Fibroblast of skin of right quadriceps (primary cell): ENCODE measurements around the gene SFI1.

ENCODE experiments used
- DNase-seq: peaks from one replicate; pipeline ENCODE4 v3.0.0-alpha.2; 2013

Gene SFI1

GRCh38 chr22:31618471-31619176 lies 122.3 kb downstream of the SFI1 start:
- no peak for DNase-seq

DNA sequence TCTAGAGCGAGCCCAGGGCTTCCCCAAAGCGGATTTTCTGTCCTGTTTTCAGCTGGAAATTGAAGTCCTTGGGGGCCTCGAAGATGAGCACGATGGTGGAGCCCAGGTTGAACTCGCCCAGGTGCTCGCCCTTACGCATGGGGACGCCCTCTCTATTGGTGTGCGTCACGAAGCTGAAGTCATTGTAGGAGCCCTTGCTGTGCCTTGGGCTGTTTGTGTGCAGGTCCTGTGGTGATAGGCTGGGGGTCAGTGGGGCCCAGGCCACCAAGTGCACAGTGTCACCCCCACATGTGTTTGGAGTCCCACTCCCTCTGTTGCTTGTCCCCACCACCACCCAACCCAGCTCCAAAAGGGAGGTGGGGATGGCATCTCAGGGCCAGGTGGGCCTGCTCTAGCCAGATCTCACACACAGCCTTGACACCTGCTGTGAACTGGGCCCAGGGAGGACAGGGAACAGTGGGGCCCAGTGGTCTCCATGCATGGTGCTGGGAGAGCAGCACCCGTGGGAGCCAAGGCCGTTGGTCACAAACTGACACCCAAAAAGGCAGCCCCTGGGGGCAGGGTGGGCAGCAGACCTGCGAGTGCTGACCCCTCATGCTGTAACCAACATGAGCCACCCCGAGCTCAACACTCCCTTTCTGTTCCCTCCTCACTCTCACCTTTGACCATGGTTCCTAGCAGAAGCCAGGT lies 123.4 kb downstream of the SFI1 start:
- no peak for DNase-seq

DNA sequence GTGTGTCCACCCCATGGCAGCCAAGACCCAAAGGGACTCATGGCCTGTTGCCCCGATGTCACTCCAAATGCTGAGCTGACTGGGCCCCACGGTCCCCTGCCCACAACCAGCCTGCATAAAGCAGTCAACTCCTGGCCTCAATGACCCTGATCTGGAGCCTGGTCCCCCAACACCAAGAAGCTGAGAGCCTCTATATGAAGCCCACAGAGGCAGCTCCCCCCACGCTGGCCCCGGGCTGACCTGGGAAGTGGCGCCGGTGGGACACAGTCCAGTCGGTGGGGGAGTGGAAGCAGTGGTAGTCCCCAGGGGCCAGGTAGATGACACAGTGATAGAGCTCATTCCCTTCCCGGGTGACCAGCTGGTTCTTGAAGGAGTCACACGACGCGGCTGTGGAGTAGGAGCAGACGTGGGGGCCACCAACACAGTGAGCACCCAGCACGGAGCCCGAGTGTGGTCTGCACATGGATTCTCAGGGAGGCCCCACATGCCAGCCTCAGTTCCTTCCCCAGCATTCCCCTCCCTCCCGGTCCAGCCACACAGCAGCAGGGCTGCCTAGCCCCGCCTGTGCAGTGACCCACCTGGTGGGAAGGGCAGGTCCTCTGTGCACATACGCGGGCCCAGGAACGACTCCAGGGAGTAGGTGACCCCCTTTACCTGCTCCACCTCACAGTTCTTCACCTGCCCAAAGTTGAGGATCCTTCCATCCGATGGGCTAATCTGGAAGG lies 124.6 kb downstream of the SFI1 start:
- DNase-seq: no peak

DNA sequence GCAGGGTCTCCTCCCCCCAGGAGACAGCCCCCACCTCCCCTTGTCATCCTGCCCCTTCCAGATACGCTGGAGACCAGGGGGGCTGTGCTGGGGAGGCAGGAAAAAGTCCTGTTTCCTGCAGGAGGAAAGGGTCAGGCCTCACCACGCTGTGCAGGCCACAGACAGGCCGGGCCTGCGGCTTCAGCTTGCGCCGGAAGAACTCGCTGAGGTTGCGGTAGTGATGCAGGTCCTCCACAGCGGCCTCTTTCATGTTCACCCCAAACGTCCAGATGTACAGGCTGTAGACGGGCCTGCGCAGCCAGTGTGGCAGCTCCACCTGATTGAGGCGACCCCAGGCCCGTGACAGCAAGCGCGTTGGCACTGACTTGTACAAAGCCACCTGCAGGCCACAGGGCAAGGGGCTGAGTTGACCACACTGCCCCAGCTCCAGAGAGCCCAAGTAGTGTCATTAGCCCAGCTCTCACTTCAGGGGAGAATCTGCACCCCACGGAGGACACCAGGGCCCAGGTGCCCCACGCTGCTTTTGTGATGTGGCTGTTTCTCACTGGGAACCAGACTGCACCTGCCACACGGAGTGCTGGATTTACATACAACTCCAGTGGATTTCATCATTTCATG lies 125.3 kb downstream of the SFI1 start:
- DNase-seq: no peak

- DNase-seq: no peak
These were observed 126.6 kb downstream of the SFI1 start for GRCh38 chr22:31622980-31623379.

DNA sequence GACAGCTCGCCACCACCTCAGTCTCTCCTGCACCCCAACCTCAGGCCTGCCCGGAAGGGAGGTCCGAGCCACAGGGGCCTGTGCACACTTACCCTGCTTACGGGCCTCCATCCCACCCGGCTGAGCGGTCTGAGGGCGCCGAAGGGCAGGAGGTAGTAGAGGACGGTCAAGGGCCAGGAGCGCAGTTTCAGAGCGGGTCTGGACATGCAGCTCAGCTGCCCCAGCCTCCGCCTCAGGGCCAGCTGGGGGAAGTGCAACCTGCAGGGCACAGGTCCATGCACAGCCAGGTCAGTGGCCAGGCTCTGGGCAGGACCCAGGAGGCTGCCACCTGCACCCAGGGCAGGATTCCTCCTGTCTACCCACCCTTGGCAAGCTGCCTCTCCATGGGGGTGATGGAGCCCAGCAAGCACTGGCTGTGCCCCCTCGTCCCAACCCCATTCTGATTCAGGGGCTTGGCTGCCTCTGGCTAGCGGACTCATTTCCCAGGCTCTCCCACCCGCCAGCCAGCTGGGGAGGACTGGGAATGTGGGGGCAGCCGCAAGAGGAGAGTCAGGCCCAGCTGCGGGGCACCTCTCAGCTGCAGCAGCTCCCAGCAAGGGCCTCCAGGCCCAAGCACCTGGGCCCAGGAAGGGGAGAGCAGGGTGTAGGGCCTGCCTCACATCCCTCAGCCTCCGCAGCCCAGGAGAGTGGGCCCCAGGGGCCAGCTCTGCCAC lies 127.4 kb downstream of the SFI1 start:
- no peak for DNase-seq

GRCh38 chr22:31625257-31625640 lies 128.9 kb downstream of the SFI1 start:
- DNase-seq: no peak

- DNase-seq: peak; percentile 31
These were observed 129.5 kb downstream of the SFI1 start for GRCh38 chr22:31625661-31626426.

DNA sequence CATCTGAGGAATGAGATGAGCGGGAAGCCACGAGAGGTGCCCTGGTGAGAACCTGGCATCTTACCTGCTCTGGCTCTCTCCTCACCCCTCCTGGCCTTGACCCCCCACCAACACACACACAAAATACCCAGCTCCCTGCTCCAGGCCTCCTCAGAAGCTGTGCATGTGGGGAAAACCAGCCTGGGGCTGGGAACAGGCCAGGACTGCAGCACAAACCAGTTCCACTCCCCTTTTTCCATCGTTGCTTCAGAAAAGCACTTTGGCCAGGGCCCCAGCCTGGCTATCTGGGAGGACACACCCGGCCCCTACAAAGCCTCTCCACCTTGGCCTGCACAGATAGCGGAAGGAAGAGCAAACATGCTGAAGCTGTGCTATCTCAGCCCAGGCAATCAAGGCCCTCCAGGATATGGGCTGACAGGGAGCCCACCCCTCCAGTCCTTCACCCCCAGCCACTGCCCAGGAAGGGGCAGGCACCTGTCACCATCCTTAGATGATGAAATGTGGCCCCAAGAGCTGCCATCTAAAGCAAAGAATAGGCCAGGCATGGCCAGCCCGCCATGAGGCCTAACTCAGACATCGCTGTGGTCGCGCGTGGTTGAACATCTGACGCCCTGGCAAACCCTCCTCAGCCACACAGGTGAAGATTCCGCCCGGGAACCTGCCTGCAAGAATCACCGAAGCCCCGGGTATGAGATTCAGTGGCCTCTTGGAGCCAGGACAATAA lies 130.3 kb downstream of the SFI1 start:
- no peak for DNase-seq

DNA sequence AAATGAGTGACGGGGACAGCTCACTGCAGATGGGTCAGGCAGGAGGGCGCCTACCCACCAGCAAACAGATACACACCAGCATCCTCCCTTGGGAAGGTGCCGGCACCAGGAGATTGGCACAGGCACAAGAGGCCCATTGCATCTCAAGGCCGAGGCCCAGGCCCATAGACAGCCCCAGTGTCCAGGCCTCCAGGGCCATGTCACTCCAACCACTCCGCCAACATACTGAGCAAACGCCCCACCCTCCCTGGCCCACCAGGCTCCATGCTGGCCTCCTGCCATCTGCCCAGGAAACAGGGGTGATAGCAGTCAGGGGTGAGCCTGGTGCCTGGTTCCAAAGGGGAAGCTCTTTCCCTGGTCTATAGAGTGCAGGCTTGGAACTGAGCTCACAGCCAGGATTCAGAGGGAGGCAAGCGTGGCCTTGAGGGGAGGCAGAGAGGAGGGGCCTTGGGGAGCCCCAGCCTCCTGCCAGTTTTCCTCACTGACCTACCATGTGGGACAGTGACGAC lies 130.9 kb downstream of the SFI1 start:
- DNase-seq: no peak

GRCh38 chr22:31628362-31628761 lies 132.0 kb downstream of the SFI1 start:
- DNase-seq: no peak

DNA sequence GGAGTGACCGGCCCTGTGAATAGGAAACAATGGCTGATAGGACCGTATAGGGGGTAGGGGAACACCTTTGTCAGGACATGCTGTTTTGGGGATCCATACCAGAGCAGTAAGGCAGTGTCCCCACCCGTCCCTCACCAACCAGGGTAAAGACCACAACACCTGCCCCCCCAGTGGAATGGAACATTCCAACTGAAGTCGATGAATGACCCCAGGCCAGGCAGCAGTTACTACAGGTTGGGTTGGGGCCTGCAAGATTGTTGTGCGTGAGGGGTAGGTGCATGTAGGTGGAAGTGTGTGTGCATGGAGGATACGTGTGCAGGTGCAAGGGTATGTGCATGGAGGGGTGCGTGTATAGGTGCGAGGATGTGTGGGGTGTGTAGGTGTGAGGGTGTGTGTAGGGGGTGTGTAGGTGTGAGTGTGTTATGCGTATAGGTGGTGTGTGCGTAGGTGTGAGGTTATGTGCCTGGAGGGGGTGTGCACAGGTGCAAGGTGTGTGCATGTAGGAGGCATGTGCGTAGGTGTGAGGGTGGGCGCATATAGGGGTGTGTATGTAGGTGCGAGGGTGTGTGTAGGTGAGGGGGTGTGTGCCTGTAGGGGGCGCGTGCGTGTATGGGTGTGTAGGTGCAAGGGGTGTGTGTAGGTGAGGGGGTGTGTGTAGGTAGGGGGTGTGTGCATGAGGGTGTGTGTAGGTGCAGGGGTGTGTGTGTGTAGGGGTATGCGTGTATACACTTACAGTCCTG lies 132.8 kb downstream of the SFI1 start:
- no peak for DNase-seq

DNA sequence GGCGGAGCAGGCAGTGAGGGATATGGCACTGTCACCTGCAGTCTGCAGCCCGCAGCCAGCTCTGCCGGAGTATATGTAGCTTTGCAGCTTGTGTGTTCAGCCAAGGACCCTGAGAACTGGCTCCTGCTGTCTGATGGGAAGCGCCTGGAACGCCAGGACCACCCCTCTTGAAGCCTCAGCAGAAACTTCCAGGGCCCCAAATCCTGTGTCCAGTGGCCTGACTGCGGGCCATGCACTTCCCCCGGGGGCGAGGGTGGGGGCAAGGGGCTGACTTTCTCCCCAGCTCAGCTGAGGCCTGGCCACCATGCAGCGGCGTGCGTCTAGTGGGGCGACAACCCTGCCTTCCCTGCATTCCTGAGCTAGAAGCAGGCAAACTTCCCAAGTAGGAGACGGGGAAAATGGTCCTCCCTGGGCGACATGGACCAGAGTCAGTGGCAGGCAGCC lies 133.4 kb downstream of the SFI1 start:
- DNase-seq: no peak

- peak; percentile 75 for DNase-seq
These were observed 134.3 kb downstream of the SFI1 start for GRCh38 chr22:31630331-31631329.

DNA sequence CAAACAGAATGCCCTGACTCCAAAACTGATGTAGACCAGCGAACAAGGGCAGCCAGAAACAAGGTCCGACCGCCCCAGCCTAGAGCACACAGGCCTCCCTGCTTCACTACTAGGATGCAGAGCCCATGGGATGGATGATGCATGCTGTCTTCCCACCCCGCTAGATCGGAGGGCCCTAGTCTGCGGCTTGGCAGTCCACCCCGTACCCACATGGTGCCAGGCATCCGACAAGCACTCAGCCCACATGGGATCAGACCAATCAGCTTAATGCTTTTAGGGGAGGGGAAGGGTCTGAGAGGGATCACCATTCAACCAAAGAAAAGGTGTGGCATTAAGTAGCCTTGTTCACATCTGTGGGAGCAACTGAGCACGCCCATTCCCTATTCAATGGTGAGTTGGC lies 135.1 kb downstream of the SFI1 start:
- DNase-seq: no peak

GRCh38 chr22:31635638-31636306 lies 139.4 kb downstream of the SFI1 start:
- no peak for DNase-seq

GRCh38 chr22:31637447-31637890 lies 141.1 kb downstream of the SFI1 start:
- no peak for DNase-seq

GRCh38 chr22:31637891-31638618 lies 141.7 kb downstream of the SFI1 start:
- no peak for DNase-seq
